Activated naive CD4-positive, alpha-beta T cell (primary cell): ENCODE measurements around the gene SLC45A3.
A peak's percentile ranks its signal among the peaks of the same experiment; 100 is the strongest.
"Not testable (repeated sequence)": the region's sequence is repeated elsewhere in the genome, so short reads cannot be mapped to it uniquely, and the experiment has no call there.

ENCODE experiments used
- DNase-seq, 4 experiments: peaks; one replicate each; lab custom pipeline; 2025; lab: John Stamatoyannopoulos, UW

SLC45A3 gene, protein sequence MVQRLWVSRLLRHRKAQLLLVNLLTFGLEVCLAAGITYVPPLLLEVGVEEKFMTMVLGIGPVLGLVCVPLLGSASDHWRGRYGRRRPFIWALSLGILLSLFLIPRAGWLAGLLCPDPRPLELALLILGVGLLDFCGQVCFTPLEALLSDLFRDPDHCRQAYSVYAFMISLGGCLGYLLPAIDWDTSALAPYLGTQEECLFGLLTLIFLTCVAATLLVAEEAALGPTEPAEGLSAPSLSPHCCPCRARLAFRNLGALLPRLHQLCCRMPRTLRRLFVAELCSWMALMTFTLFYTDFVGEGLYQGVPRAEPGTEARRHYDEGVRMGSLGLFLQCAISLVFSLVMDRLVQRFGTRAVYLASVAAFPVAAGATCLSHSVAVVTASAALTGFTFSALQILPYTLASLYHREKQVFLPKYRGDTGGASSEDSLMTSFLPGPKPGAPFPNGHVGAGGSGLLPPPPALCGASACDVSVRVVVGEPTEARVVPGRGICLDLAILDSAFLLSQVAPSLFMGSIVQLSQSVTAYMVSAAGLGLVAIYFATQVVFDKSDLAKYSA

DNA sequence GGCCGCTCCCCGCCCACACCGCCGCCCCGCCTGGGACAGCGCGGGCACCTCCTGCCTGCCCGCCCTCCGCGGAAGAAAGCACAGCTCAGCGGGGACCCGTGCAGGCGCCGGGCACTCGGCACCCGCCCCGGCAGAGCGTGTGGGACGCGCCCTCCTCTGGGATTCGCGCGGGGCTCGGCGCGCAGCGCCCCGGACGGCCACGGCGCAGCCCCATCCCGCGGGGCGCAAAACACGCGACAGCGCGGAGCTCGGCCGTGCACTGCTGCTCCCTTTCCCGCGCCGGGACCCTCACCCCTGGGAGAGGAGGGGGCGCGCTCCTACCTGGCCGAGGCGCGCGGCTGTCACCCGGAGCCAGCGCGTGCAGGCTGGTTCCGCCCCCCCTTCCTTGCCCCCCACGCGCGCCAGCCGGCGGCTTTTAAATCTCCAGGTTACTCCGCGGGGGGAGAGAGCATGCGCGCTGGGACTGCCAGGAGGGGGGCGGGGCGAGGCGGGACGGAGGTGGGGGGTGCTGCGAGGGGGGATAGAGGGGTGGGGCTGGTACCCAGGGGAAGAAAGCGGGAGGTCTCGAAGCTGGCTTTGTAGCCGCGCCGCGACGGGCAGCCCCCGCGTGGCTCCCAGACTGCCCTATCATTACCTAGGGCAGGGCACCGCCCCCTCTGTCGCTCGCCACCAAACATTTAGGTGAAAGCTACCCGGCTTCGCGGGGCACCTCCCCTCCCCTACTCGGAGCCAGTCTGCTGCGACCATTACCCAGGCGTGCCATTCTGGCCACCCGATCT lies at the start of gene SLC45A3:
Gene SLC45A3 (minus strand): TSS at position 437 of the 779 bp plus-strand sequence. CDS start 15,853 bp downstream, outside the sequence.
- peak in 1 of 4 experiments; percentile 22 for DNase-seq

DNA sequence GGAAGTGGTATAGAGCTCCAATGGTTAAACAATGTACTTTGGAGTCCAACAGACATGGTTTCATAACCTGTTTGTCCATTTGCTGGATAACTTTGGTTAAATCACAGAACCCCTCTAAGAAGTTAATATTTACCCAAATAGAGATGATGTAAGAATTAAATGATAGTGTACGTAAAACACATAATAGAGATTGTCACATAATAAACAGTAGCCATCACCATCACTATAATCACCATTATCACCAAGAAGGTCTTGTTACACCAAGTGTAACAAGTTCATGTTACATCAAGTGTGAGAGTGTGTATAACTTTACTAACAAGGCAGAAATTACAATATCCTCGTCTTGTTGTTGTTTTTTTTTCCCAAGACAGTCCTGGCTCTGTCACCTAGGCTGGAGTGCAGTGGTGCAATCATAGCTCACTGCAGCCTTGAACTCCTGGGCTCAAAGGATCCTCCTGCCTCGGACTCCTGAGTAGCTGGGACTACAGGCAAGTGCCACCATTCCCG lies 46.4 kb upstream of the SLC45A3 start:
- DNase-seq, result no peak

DNA sequence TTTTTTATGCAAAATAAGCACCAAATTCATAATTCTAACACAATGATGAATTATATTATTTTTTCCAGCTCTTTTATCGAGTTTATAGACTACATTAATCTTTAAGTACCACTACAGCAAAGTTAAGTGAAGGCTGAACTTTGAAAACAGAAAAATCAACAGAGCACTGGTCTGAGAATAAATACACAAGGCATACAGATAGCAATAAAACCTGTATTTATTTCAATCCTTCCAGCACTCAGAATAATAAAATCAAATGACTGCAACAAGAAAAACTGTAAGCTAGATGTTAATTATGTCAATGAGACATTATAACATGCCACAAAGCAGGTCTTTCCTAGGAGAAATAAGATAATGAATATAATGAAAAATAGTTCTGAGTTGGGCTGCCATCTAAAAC lies 45.2 kb upstream of the SLC45A3 start:
- no peak for DNase-seq

DNA sequence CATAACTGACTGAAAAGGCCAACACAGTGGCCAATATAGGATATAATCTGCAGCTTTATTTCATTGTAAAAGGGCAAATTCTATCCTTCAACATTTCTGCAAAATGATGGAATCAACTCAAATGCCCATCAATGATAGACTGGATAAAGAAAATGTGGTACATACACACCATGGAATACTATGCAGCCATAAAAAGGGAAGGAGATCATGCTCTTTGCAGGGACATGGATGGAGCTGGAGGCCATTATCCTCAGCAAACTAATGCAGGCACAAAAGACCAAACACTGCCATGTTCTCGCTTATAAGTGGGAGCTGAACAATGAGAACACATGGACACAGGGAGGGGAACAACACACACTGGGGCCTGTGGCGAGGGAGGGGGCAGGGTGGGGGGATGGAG lies 40.4 kb upstream of the SLC45A3 start:
- not testable (repeated sequence) for DNase-seq

DNA sequence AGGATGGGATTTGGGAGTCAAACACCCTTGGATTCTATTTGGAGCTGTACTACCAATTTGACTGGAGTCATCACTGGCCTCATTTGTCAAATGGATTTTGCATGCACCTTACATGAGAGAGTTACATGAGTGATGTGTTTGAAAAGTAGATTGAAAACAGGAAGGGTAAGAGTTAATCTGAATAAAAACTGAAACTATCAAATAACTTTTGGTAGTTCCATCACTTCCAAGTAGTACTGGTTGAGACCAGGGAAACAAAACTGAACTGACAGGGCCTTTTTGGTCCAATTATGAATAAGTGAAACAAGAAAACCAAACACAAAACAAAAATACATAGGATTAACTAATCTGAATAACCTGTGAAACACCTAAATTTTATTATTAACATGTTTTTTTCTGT lies 39.5 kb upstream of the SLC45A3 start:
- DNase-seq, result no peak

DNA sequence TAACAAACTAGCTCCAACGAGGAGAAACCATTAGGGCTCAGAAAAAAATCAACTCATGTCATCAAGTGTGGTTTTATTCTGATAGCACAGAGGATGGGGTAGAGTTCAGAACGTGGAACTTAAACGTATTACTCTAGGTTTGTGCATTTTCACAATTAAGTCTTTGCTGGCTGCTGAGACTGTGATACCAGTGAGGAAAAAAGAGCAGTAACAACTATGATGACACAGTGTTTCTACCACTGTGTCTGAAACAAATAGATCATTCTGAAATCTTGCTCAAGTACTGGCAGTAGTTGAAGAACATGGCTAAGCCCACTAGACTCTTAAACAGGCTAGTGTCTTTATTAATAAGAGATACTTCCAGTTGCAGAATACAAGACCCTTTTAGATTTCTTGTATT lies 38.7 kb upstream of the SLC45A3 start:
- DNase-seq, result no peak

DNA sequence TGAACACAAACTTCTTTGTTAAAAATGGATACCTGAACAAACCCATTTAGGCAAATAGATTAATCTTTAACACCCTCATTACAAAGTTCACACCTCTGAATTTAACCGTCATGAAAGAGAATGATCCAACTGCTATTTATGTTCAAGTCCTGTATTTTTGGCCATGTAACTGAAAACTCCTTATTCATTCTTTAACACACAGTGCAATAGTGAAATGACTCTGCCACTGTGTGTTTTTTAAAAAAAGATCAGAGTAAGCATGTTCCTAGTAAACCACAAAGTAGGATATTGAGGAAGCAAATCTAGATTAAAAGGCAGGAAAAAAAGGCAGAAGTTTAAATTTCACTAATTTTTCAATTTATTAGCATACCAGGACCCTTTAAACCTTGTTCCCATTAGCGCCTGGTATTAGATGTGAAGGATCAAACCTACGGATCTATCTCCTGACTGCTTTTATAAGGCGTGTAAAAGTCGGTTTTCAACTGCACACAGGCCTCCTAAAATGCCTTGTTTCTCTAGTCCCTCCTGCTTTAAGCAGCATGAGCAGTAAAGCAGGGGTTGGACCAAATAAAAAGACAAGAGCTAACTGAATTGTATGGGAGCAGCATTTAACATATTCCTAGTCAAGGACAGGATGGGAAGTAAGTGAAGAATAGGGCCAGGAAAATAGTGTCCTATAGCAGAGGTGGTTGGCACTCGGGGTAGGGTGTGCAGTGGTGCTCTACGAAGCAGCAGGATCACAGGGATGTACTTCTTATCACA lies 36.2 kb upstream of the SLC45A3 start:
- DNase-seq, result no peak

DNA sequence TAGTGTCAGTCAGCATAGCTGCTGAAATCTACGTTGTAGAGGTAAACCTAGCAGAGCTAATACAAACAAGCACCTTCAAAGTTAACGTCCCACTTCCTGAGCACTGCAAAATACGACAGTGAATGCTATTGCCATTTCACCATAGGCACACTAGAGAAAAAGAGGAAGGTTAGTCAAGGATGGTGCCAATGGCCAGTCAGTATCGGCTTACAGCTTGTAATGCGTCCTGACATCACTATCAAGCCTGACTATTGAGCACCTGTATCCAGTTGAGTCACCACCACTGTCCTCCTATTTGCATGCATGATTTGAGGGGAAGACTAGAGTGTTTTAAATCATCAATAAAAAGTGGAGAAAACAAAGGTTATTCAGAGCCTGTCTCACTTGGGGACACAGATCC lies 35.3 kb upstream of the SLC45A3 start:
- no peak for DNase-seq

DNA sequence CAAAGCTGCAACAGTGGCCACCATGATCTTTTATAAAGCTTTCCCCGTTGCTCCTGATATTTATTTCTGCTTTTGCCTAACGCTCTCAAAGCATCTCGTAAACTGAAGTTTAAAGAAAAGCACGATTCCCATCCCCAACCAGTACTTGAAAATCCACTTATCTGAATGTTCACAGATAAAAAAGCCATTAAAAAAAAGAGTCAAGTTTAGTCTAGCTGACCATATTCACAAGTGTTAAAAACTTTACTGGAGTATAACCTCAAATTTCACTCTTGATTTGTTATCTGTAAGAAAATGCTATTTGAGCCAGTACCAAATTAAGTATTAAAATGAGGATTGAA lies 34.6 kb upstream of the SLC45A3 start:
- DNase-seq, result no peak

DNA sequence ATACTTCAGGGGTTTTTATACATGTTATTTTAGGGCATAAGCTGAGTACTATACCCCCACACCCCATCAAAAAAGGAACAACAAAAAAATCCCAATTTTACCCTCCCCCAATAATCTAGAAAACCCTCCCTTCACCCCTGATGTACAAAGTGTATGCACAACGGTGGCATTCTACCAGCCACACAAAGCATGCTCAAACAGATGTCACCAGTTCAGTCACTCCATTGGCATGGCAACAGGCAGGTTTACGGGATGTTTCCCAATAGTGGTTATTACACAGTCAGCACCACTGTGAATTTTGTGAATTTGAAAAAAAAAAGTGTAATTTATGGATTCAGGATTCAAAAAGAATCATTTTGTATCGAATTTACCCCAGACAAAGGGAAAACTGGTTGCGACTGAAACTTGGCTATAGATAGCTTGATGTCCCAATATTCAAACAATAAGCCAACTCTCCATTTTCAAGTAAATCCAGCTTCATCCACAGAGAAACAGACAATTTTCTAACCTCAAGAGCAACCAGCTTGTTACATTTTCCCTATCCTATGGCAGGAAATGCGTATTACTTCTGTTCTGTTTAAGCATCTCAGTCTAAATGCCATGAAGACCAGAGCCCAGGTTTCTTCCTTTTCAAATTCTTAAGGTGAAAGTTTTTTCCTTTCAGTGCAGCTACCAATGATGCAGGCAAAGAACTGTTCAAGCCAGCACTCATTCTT lies 34.0 kb upstream of the SLC45A3 start:
- DNase-seq, result no peak

DNA sequence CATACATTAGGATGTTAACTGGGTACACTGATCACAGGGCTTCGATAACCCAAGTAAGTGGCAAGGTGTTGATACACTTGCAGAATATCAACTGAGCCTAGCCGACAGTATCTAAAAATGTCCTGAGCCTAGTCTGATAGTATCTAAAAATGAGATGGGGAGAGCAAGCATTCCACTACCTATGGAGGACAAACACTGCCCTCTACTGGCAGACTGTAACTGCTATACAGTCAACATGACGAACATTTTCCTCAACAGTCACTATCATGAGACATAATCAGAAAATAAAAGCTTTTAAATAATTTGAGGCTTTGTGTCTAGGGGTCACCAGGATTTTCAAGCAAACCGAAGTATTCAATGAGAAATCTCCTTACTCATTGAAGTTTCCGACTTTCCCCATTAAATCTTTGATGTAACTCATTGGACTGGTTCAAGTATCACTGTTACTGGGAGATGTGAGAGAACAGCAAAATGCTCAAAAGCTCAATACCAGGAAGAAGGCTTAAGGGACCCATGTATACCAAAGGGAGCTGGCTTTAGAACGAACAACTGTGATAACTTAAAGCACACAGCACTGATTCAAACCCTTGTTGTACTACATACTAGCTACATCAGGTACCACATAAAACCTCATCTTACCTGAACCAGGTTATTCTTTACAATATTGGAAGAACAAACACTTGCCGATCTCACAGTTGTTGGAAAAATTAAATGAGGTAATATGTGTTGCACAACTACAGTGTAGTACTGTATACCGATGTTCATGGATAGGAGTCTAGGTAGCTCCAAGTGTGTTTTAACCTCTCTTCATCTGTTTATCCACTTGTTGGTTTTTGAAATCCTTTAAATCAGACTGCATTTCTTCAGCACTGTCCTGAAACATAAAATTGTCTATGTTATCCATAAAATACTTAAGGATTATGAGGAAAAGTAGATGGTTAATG lies 31.1 kb upstream of the SLC45A3 start:
- DNase-seq, result peak in 2 of 4 experiments; percentile 6 to 7

DNA sequence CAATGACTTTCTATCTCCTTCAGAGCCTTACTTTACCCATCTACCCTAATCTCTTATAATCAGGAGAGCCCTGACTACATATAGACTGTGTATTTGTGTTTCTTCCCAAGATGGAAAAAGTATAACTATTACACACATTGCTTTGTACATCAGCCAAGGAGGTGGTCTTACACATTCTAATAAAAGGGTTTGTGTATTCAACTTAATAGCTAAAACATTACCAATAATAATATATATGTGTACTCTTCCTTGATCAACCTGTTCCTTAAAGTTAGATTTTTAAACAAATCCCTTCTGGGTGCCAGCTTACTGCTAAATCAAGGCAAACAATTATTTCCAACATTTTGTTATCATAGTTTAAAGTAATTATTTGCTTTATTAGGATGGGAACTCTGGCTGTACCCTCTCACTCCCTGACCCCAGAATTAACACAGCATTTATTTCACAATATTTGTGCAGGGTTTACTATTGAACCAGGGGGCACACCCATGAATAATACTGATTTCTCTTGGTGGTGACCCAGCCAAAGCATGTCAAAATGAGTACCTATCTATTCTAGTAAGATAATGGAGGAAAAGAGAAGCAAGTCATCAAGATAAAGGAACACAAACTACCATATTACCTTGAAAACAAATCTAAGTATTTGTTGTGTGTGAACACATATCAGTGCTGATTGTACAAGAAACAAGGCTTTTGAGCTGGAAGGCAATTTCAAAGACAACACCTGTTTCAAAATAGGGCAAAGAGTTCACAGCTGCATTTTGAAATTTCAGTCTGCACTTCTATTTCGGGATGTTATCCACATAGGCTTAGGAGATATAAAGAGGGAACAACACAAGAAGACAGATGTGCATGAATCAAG lies 30.1 kb upstream of the SLC45A3 start:
- DNase-seq, result no peak

DNA sequence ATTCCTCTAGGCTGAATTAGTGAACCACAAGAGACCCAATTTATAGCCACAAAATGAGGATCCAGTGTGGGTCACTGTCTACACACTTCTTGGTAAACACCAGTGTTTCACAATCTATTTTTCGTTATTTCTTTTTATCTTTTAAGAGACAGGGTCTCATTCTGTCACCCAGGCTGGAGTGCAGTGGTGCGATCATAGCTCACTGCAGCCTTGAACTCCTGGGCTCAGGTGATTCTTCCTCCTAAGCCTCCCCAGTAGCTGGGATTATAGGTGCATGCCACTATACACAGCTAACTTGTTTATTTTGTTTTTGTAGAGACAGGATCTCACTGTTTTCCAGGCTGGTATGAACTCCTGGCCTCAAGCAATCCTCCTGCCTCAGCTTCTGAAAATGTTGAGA lies 29.3 kb upstream of the SLC45A3 start:
- DNase-seq, result no peak

DNA sequence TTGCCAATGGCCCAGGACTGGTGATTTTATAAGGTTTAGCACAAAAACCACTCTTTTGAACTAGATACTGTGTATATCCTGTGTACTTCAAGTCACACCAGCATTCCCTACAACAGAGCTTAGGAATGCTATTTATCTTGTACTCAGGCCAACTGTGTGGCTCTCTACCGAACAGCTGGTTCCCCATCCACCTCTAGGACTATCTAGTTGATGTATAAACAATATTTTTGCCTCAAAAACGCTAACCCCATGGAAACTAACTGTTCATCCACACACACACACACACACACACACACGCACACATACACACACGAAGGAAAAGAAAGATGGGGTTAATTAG lies 28.7 kb upstream of the SLC45A3 start:
- DNase-seq, result no peak

DNA sequence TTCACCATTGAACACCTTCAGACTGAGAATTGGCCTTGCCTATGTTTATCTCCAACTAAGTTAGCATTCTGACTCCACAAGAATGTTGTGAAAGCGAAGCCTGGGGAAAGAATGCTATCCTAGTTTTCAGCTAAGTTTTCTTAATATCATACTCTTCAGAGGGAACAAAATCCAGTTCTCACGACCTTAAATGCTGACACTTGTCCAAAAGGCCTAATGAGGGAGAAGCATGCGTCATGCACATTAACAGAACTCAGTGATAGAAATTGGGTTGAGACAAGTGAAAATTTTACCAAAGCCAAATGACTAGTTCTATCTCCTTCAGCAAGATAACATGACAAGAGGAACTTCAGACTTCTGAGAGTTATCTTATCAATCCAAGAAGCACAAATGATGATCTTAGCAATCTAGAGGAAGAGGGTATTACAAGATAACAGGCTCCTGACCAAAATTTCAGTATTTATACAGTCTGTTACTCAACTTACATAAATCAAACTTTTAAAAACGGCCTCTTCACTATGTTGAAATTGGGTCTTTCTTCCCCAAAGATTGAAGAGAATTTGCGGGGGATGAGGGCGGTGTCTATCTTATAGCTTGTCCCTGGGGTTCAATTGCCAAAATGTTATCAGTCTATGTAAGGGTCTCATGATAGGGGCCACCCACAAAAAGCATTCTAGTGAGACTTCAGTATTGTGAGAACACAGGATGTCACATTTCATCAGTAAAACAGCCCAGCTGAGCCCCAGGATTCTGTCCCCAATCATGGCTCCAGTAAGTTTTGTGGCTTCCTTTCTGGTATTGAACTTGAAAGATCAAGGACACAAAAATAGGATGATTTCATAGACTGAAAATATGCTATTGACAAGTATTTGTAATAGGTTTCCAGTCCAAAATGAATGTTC lies 26.5 kb upstream of the SLC45A3 start:
- no peak for DNase-seq

DNA sequence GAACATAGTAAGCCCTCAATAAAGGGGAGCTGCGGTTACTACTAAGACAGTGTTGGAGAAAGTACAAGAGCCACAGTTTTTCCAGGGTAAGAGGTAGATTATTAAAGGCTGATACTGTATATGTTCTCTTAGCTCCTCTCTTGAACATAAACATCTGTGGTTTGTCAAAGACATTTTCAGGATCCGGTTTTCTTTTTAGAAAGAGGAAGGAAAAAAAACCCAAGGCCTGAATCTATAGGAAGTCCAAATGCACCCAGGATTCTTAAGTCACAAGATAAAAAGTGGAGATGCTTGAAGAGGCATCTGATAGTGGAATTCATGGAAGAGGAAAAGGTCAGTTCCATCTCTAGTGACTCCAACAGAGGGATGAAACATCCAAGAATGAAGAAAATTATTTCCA lies 24.6 kb upstream of the SLC45A3 start:
- no peak for DNase-seq

DNA sequence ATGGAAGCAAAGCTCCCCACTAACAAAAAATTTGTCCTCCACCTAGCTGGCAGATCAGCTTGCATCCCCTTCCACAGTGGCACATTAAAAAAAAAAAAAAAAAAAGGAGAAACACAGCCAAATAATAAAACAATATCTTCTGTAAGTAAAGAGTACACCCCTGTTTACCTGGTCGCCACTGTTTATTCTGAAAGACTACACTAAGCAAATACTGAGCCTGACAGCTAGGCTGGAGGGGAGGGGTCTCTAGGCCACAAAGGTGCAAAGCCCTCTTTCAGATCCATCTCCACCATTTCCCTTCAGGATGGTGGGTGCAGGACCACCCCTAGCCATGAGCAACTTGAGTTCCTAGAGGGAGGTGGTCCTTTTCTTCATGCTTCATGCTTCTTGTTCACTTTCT lies 22.8 kb upstream of the SLC45A3 start:
- no peak for DNase-seq

DNA sequence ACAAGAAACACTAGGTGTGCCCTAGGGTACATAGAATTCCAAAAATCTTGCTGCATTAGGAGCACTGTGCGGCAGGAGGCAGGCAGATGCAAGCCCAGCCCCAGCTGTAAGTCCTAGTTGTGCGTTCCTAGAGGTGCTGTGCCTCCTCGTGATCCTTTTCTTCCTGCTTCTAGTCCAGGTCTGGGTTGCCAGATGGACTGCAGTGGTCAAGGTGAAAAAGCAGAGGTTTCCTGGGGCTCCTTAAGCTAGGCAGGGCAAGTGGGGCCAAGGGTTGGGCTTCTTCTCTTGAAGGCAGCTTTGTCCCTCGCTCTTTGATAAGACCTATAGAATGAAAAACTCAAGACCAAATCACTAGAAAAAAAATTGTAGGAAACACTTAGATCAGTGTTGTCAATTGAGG lies 21.6 kb upstream of the SLC45A3 start:
- DNase-seq, result no peak
